HepG2 (cell line): ENCODE data around the gene HEBP1. TPM values are rescaled to one million over a fixed set of nuclear protein-coding genes. Genes with fewer than 3 reads are reported as not detected.
A peak's percentile ranks its signal among the peaks of the same experiment; 100 is the strongest.

Source experiments
- FLYWCH1 ChIP-seq: sonication (generic); formaldehyde crosslinking; IDR thresholded peaks from 2 replicates; pipeline ENCODE4 v1.8.1; 2023; ENCODE audit warnings: mild to moderate bottlenecking, missing genetic modification reagents
- GMEB2 ChIP-seq: IDR thresholded peaks from 2 replicates; pipeline ENCODE4 v1.6.1; 2016; ENCODE audit warnings: missing biosample characterization, missing genetic modification reagents, low read depth
- HNF4G ChIP-seq, 2 experiments: sonication (generic) in 1 of 2; formaldehyde crosslinking in 1 of 2; IDR thresholded peaks; 2 replicates each; pipeline versions ENCODE4 v1.4.0 to v1.6.1; 2011 to 2020; ENCODE audit warnings: borderline replicate concordance in 2 of 2, low read depth in 2 of 2, mild to moderate bottlenecking in 2 of 2, low read length in 1 of 2, missing genetic modification reagents in 1 of 2, moderate library complexity in 1 of 2
- HOXA3 ChIP-seq: sonication (generic); formaldehyde crosslinking; IDR thresholded peaks from 2 replicates; pipeline ENCODE4 v1.5.0; 2020; ENCODE audit warnings: missing genetic modification reagents
- ISL2 ChIP-seq: sonication (generic); formaldehyde crosslinking; IDR thresholded peaks from 2 replicates; pipeline ENCODE4 v1.5.0; 2020; ENCODE audit warnings: missing genetic modification reagents
- KDM5A ChIP-seq: fragments of 200-600 bp; sonication (generic); IDR thresholded peaks from 2 replicates; pipeline ENCODE4 v1.7.0; 2018; ENCODE audit warnings: antibody characterized with exemption, mild to moderate bottlenecking, low read length, borderline replicate concordance
- NONO ChIP-seq, 2 experiments: fragments of 450-650 bp in 1 of 2; sonication (generic) in 1 of 2; formaldehyde crosslinking in 1 of 2; IDR thresholded peaks in 1 of 2; conservative IDR thresholded peaks in 1 of 2; 2 replicates each; pipeline versions ENCODE4 v1.6.1 to v1.8.0; 2017 to 2022; ENCODE audit warnings: mild to moderate bottlenecking in 1 of 2, missing genetic modification reagents in 1 of 2, moderate library complexity in 1 of 2
- ONECUT2 ChIP-seq: sonication (generic); formaldehyde crosslinking; IDR thresholded peaks from 2 replicates; pipeline ENCODE4 v1.4.0; 2020; ENCODE audit warnings: missing genetic modification reagents
- PAWR ChIP-seq: sonication (generic); formaldehyde crosslinking; IDR thresholded peaks from 2 replicates; pipeline ENCODE4 v1.4.0; 2020; ENCODE audit warnings: missing genetic modification reagents, mild to moderate bottlenecking, borderline replicate concordance
- PHF5A ChIP-seq: IDR thresholded peaks from one replicate; pipeline ENCODE4 v1.6.1; 2018; ENCODE audit warnings: low read depth, missing genetic modification reagents; ENCODE audit not compliant: unreplicated experiment
- PTBP1 ChIP-seq: fragments of 200-400 bp; formaldehyde crosslinking; IDR thresholded peaks from 2 replicates; pipeline ENCODE4 v1.6.1; 2018; ENCODE audit warnings: low read length, low read depth; ENCODE audit not compliant: poor library complexity, severe bottlenecking
- RELA ChIP-seq: sonication (generic); formaldehyde crosslinking; IDR thresholded peaks from 2 replicates; pipeline ENCODE4 v1.4.0; 2020; ENCODE audit warnings: missing genetic modification reagents
- SNAI1 ChIP-seq: sonication (generic); formaldehyde crosslinking; IDR thresholded peaks from 2 replicates; pipeline ENCODE4 v1.5.0; 2020; ENCODE audit warnings: mild to moderate bottlenecking, missing genetic modification reagents, borderline replicate concordance
- TFAP4 ChIP-seq: sonication (generic); IDR thresholded peaks from 2 replicates; pipeline ENCODE4 v1.6.1; 2016; ENCODE audit warnings: low read depth, borderline replicate concordance
- THAP11 ChIP-seq: IDR thresholded peaks from 2 replicates; pipeline ENCODE4 v1.6.1; 2016; ENCODE audit warnings: missing biosample characterization, missing genetic modification reagents
- ZKSCAN8 ChIP-seq: IDR thresholded peaks from 2 replicates; pipeline ENCODE4 v1.6.1; 2016; ENCODE audit warnings: borderline replicate concordance, missing genetic modification reagents, missing compliant biosample characterization
- ZNF326 ChIP-seq: sonication (generic); formaldehyde crosslinking; IDR thresholded peaks from 2 replicates; pipeline ENCODE4 v1.4.0; 2020; ENCODE audit warnings: missing genetic modification reagents, borderline replicate concordance
- ZNF34 ChIP-seq: sonication (generic); formaldehyde crosslinking; IDR thresholded peaks from 2 replicates; pipeline ENCODE4 v1.4.0; 2020; ENCODE audit warnings: mild to moderate bottlenecking, missing genetic modification reagents, borderline replicate concordance
- ZNF343 ChIP-seq: sonication (generic); formaldehyde crosslinking; IDR thresholded peaks from 2 replicates; pipeline ENCODE4 v1.4.0; 2020; ENCODE audit warnings: mild to moderate bottlenecking, missing genetic modification reagents
- ZNF441 ChIP-seq: sonication (generic); formaldehyde crosslinking; IDR thresholded peaks from 2 replicates; pipeline ENCODE4 v1.7.0; 2021; ENCODE audit warnings: missing genetic modification reagents, borderline replicate concordance
- ZNF513 ChIP-seq: sonication (generic); formaldehyde crosslinking; conservative IDR thresholded peaks from 2 replicates; pipeline ENCODE4 v1.5.0; 2020; ENCODE audit warnings: missing genetic modification reagents
- ZNF530 ChIP-seq: sonication (generic); formaldehyde crosslinking; IDR thresholded peaks from 2 replicates; pipeline ENCODE4 v1.5.0; 2020; ENCODE audit warnings: low read depth, mild to moderate bottlenecking, missing genetic modification reagents
- ZNF782 ChIP-seq: sonication (generic); formaldehyde crosslinking; IDR thresholded peaks from 2 replicates; pipeline ENCODE4 v1.4.0; 2020; ENCODE audit warnings: missing genetic modification reagents, mild to moderate bottlenecking, borderline replicate concordance
- ZNF841 ChIP-seq: sonication (generic); formaldehyde crosslinking; IDR thresholded peaks from 2 replicates; pipeline ENCODE4 v1.8.1; 2023; ENCODE audit warnings: missing genetic modification reagents, borderline replicate concordance
- polyA plus RNA-seq, 8 experiments: library from polyadenylated mRNA; depleted of rRNA in 3 of 8; stranded (reverse) in 7 of 8; unstranded in 1 of 8; fragments of >200 nt; fragmentation: Illumina TruSeq in 4 of 8; extraction: Trizol in 4 of 8; gene quantifications; 2 replicates each; pipeline versions ENCODE4 v1.2.1 to v1.2.3, GENCODE V29; 2011 to 2016; ENCODE audit warnings: low read depth in 4 of 8, missing spikeins in 1 of 8, mixed read lengths in 1 of 8; ENCODE audit not compliant: insufficient read depth in 1 of 8
- total RNA-seq, 5 experiments: library from RNA; depleted of rRNA; stranded (reverse); fragments of >200 nt; fragmentation: Illumina TruSeq; extraction: Trizol; gene quantifications; 2 replicates each; pipeline ENCODE4 v1.2.3, GENCODE V29; 2016; ENCODE audit warnings: low read depth in 1 of 5
- TF ChIP-seq, protein P1 (sequence below): sonication (generic); formaldehyde crosslinking; IDR thresholded peaks from 2 replicates; pipeline ENCODE4 v1.9.0; 2021; ENCODE audit warnings: missing genetic modification reagents, mild to moderate bottlenecking, borderline replicate concordance

The HEBP1 gene
- total and polyA plus RNA-seq, 2 of the 13 experiments (the other 11 are each of a cell fraction or from before 2014, with no cell fraction given), result 7.8 to 9.4 TPM

GRCh38 chr12:12946686-12947355, 53.2 kb downstream of the HEBP1 start (continued):
- TF ChIP-seq PHF5A (CRISPR knock-in tag) (no peak), TFAP4 (no peak), GMEB2 (no peak), ZNF841 (CRISPR knock-in tag) (no peak), ZNF34 (CRISPR knock-in tag) (no peak), ZNF513 (CRISPR knock-in tag) (no peak), HOXA3 (no peak), NONO (IDR thresholded peaks at IDR 0.05) (no peak), NONO (CRISPR knock-in tag; conservative IDR thresholded peaks at IDR 0.05) (no peak), PTBP1 (no peak), ZNF343 (CRISPR knock-in tag) (no peak), PAWR (no peak), HNF4G (IDR thresholded peaks at IDR 0.05; ENCODE audit: borderline replicate concordance, low read depth, low read length) (no peak), HNF4G (CRISPR knock-in tag; IDR thresholded peaks at IDR 0.05; ENCODE audit: borderline replicate concordance, low read depth) (no peak), ZKSCAN8 (CRISPR knock-in tag) (no peak), FLYWCH1 (CRISPR knock-in tag) (no peak), ZNF441 (CRISPR knock-in tag) (no peak), ISL2 (CRISPR knock-in tag) (0 out of 2 replicates have a peak, but pooled peaks have one; percentile 44), ZNF782 (CRISPR knock-in tag) (no peak), ONECUT2 (CRISPR knock-in tag) (no peak), KDM5A (no peak), SNAI1 (CRISPR knock-in tag) (no peak), ZNF326 (CRISPR knock-in tag) (no peak), THAP11 (CRISPR knock-in tag) (no peak), RELA (CRISPR knock-in tag) (no peak), ZNF530 (no peak)
- TF ChIP-seq, protein P1, sequence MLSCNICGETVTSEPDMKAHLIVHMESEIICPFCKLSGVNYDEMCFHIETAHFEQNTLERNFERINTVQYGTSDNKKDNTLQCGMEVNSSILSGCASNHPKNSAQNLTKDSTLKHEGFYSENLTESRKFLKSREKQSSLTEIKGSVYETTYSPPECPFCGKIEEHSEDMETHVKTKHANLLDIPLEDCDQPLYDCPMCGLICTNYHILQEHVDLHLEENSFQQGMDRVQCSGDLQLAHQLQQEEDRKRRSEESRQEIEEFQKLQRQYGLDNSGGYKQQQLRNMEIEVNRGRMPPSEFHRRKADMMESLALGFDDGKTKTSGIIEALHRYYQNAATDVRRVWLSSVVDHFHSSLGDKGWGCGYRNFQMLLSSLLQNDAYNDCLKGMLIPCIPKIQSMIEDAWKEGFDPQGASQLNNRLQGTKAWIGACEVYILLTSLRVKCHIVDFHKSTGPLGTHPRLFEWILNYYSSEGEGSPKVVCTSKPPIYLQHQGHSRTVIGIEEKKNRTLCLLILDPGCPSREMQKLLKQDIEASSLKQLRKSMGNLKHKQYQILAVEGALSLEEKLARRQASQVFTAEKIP (CRISPR knock-in tag), result no peak
